Stimulated activated CD4-positive, alpha-beta T cell treated with anti-CD3 and anti-CD28 coated beads, Interleukin-12 subunit alpha, Interleukin-12 subunit beta, amount 100 ng/mL, for 48 hours (primary cell): ENCODE data around the gene GJD2.

Experiments
- DNase-seq, 3 donors: peaks; one replicate each; pipeline ENCODE4 v3.0.0-alpha.2; 2020; ENCODE audit warnings: low read depth in 2 of 3, low spot score in 1 of 3

The GJD2 gene

GRCh38 chr15:34754674-34755418 is at the start of gene GJD2:
GJD2 (minus strand) TSS chr15:34754998; CDS start chr15:34754488, 510 bp downstream.
- DNase-seq, result no peak

- no peak for DNase-seq
Observed at GRCh38 chr15:34804113-34804512, 49.3 kb upstream of the GJD2 start.

GRCh38 chr15:34802803-34803750 is 48.3 kb upstream of the GJD2 start:
- no peak for DNase-seq

- no peak for DNase-seq
Observed at GRCh38 chr15:34802371-34802770, 47.6 kb upstream of the GJD2 start.

GRCh38 chr15:34799149-34800101 is 44.6 kb upstream of the GJD2 start:
- no peak for DNase-seq

GRCh38 chr15:34796847-34797435 is 42.1 kb upstream of the GJD2 start:
- DNase-seq, result no peak

- no peak for DNase-seq
Observed at GRCh38 chr15:34795267-34796081, 40.7 kb upstream of the GJD2 start, which contains the start of gene ACTC1. ACTC1 (minus strand) TSS chr15:34795549; CDS start chr15:34794808, 741 bp downstream.

GRCh38 chr15:34794590-34795206 is 39.9 kb upstream of the GJD2 start:
- DNase-seq, result no peak

- DNase-seq, result no peak
Observed at GRCh38 chr15:34793901-34794300, 39.1 kb upstream of the GJD2 start.

GRCh38 chr15:34793071-34793470 is 38.3 kb upstream of the GJD2 start:
- DNase-seq, result no peak

- DNase-seq, result no peak
Observed at GRCh38 chr15:34791701-34792100, 36.9 kb upstream of the GJD2 start.

GRCh38 chr15:34790121-34790520 is 35.3 kb upstream of the GJD2 start:
- no peak for DNase-seq

GRCh38 chr15:34789326-34789725 is 34.5 kb upstream of the GJD2 start:
- no peak for DNase-seq

GRCh38 chr15:34786206-34786605 is 31.4 kb upstream of the GJD2 start:
- DNase-seq, result no peak

GRCh38 chr15:34783991-34784390 is 29.2 kb upstream of the GJD2 start:
- DNase-seq, result no peak

- no peak for DNase-seq
Observed at GRCh38 chr15:34783431-34783830, 28.6 kb upstream of the GJD2 start.

GRCh38 chr15:34782901-34783300 is 28.1 kb upstream of the GJD2 start:
- no peak for DNase-seq

- DNase-seq, result no peak
Observed at GRCh38 chr15:34780725-34781124, 25.9 kb upstream of the GJD2 start.

- DNase-seq, result no peak
Observed at GRCh38 chr15:34776606-34777105, 21.9 kb upstream of the GJD2 start.
